Muscle of leg (tissue), 11 donors: ENCODE measurements around the gene COL5A1. TPM values are rescaled to one million over a fixed set of nuclear protein-coding genes. Genes with fewer than 3 reads are reported as not detected.
"Not testable (repeated sequence)": the region's sequence is repeated elsewhere in the genome, so short reads cannot be mapped to it uniquely, and the experiment has no call there.

ENCODE experiments used
- DNase-seq: peaks from one replicate; pipeline ENCODE4 v3.0.0; 2013
- H3K27ac ChIP-seq: one replicate; pipeline ENCODE4 v1.5.1; 2013; ENCODE audit warnings: mild to moderate bottlenecking, low read length, control low read depth
- H3K27me3 ChIP-seq: one replicate; pipeline ENCODE4 v1.6.1; 2013; ENCODE audit warnings: low read length; ENCODE audit not compliant: control insufficient read depth, insufficient read depth
- H3K36me3 ChIP-seq: one replicate; pipeline ENCODE4 v1.6.1; 2013; ENCODE audit warnings: low read length; ENCODE audit not compliant: control insufficient read depth, insufficient read depth
- H3K4me1 ChIP-seq: one replicate; pipeline ENCODE4 v1.6.1; 2013; ENCODE audit warnings: low read length; ENCODE audit not compliant: control insufficient read depth, insufficient read depth
- H3K4me3 ChIP-seq: one replicate; pipeline ENCODE4 v1.5.1; 2013; ENCODE audit warnings: low read length, control low read depth
- H3K9me3 ChIP-seq: replicated peaks from 2 replicates; pipeline ENCODE4 v1.6.1; 2013; ENCODE audit warnings: low read depth, low read length; ENCODE audit not compliant: control insufficient read depth
- whole genome bisulfite sequencing: methylation state at CpG from one replicate; pipeline ENCODE4 v1.1.5; 2013; ENCODE audit warnings: missing lambda C conversion rate; ENCODE audit not compliant: insufficient coverage; 5-methylcytosine and 5-hydroxymethylcytosine counted together
- polyA plus RNA-seq, 8 donors: library from polyadenylated mRNA; unstranded; fragments of 120-200 nt; gene quantifications; one replicate each; pipeline versions ENCODE4 v1.2.1 to v1.2.3, GENCODE V29; 2013; ENCODE audit warnings: inconsistent platforms in 1 of 8, low replicate concordance in 1 of 8; ENCODE audit not compliant: insufficient read length in 8 of 8, insufficient read depth in 1 of 8
- total RNA-seq: library from RNA; stranded (reverse); fragments of 120-200 nt; gene quantifications from one replicate; pipeline ENCODE4 v1.2.4, GENCODE V29; 2013

COL5A1 gene
- total and polyA plus RNA-seq, 9 donors = 293 to 921 (median 564) TPM

DNA sequence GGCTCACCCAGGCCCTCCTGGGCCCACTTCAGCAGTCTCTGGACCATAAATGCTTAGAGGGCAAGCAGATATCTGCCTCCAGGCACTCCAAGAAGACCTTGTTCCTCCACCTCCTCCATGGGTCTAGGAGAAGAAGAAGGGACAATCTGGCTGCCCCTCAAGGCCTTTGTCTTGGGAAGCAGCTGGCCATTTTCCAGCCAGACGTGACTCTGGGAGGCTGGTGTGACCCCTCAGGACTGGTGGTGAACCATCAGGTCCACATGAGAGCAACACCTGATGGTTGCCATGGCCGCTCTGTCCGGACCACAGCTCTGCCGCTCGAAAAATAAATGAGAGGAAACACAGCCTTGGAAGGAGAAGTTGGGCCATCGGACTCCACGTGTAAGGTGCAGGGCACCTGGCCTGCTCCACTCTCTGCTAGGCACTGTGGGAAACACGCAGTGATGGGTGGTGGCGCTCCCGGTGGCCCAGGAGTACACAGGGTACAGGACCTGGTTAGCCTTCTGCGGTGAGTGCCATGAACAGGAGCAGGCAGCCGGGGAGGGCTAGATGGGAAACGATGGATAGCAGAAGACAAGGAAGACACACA lies 3.0 kb upstream of the COL5A1 start:
- DNase-seq = no peak
- H3K27me3 ChIP-seq = peaks cover 6% of the 10 kb centered on the region
- H3K4me1 ChIP-seq = peaks cover 53% of the 10 kb centered on the region
- H3K4me3 ChIP-seq = no peak overlapping the region
- H3K9me3 ChIP-seq = no peaks in the 10 kb centered on the region
- H3K36me3 ChIP-seq = peaks cover 2% of the 10 kb centered on the region
- no peak overlapping the region for H3K27ac ChIP-seq
- WGBS = 92% methylated on average over 13 of the region's 13 CpGs

DNA sequence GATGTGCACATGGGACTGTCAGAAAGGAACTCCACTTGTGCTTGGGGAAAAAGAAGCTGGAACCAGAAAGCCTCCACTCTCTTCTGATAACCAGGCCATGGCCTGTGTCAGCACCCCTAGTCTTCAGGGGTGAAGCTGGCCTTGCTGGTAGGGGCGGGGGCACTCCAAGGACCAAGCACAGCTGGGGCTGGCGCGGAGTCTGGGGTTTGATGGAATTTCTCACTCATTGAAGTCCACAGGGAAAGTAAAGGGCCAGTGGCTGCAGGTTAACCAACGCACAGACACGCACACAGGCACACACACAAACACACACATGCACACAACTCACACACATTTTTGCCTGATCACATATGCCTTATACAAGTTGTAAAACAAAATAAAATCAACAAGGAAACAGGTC lies 1.6 kb upstream of the COL5A1 start:
- H3K4me1 ChIP-seq = peaks cover 61% of the 10 kb centered on the region
- no peaks in the 10 kb centered on the region for H3K9me3 ChIP-seq
- peak overlapping the region; percentile 88 for H3K27ac ChIP-seq
- H3K36me3 ChIP-seq = peaks cover 5% of the 10 kb centered on the region
- 72% methylated on average over 2 of the region's 5 CpGs for WGBS
- peaks cover 6% of the 10 kb centered on the region for H3K27me3 ChIP-seq
- DNase-seq = no peak
- H3K4me3 ChIP-seq = no peak overlapping the region

DNA sequence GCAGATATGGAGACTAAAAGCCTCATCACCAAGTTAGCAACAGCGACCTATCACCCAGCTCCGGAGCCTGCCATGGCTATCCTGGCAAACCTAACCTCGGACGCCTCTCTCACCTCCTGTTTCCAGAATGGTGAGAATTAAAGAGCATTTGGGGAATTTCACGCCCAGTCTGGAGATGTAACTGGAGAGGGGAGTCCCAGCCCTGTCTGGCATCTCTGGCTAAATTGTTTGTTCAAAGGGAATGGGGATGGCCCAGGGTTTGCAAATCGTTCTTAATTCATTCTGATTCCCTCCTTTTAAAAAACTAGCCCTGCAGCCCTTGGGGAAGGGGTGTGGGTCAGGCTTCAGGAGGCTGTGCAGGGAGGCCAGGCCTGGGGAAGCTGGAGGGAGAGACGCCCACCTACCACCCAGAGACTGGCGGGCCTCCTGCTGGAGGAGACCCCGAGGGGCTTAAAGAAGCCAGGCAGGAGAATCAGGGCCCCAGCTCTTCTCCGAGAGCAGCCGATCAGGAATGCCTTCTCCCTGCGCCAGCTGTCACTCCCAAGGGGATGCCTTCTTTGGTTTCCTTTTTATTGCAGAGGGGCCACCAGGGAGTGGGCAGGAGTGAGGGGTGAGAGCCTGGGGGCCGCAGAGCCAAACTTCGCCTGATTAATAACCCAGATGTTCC lies 964 bp upstream of the COL5A1 start:
- Histone ChIP-seq H3K9me3 (no peaks in the 10 kb centered on the region), H3K4me1 (peaks cover 64% of the 10 kb centered on the region), H3K36me3 (peaks cover 6% of the 10 kb centered on the region), H3K27ac (peak overlapping the region; percentile 88), H3K27me3 (peaks cover 6% of the 10 kb centered on the region), H3K4me3 (peak overlapping the region; percentile 46)
- WGBS = 20% methylated on average over 1 of the region's 14 CpGs
- peak; percentile 64 for DNase-seq

GRCh38 chr9:134641990-134642384 lies 384 bp downstream of the COL5A1 start:
- no peak for DNase-seq
- H3K4me3 ChIP-seq = peak overlapping the region; percentile 86
- H3K27me3 ChIP-seq = peaks cover 6% of the 10 kb centered on the region
- H3K4me1 ChIP-seq = peaks cover 77% of the 10 kb centered on the region
- H3K27ac ChIP-seq = peak overlapping the region; percentile 95
- peaks cover 16% of the 10 kb centered on the region for H3K36me3 ChIP-seq
- no peaks in the 10 kb centered on the region for H3K9me3 ChIP-seq
- WGBS = under 1% methylated on average over 58 of the region's 58 CpGs

DNA sequence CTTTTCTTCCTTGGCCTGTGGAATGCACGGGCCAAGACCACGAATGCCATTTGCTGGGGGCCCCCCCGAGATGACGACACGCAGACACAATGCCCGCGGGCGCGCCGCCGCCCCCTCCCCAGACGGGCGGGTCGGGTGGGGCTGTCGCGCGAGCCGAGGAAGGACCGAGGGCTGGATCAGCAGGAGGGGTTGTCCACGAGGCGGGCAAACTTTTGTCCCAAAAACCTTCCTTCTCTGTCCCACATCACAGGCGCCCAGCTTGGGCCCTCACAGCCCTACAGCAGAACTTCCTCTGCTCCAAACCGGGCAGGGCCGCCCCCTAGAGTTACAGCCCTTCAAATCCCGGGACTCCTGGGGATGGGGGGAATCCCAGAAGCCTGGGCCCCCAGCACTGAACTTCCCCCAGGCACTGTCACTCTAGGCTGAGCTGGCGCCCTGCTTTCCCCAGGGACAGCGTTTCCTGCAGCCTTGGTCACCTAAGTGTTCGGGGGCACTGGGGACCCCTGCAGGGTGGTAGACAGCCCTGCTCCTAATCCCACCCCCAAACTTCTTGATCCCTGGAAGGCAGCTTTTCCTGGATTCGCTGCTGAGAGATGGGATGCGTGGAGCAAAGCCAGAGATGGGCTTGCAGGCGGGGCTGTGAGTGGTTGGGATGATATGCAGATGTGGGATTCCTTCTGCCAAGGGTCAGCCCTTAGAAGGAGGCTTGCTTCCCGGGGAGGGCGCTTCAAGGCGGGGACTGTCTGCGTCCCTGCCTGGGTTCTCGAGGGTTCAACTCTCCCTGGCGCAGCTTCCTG lies 980 bp downstream of the COL5A1 start:
- H3K27ac ChIP-seq = peak overlapping the region; percentile 95
- peak overlapping the region; percentile 86 for H3K4me3 ChIP-seq
- H3K36me3 ChIP-seq = peaks cover 18% of the 10 kb centered on the region
- WGBS = under 1% methylated on average over 31 of the region's 37 CpGs
- peaks cover 80% of the 10 kb centered on the region for H3K4me1 ChIP-seq
- DNase-seq = peak; percentile 92
- H3K27me3 ChIP-seq = peaks cover 6% of the 10 kb centered on the region
- H3K9me3 ChIP-seq = no peaks in the 10 kb centered on the region

GRCh38 chr9:134643222-134643671 lies 1.6 kb downstream of the COL5A1 start:
- H3K4me3 ChIP-seq = peak overlapping the region; percentile 86
- peak; percentile 71 for DNase-seq
- 15% methylated on average over 11 of the region's 16 CpGs for whole genome bisulfite sequencing
- H3K9me3 ChIP-seq = no peaks in the 10 kb centered on the region
- H3K4me1 ChIP-seq = peaks cover 79% of the 10 kb centered on the region
- peaks cover 22% of the 10 kb centered on the region for H3K36me3 ChIP-seq
- H3K27ac ChIP-seq = peak overlapping the region; percentile 95
- H3K27me3 ChIP-seq = peaks cover 6% of the 10 kb centered on the region

- H3K4me1 ChIP-seq = peaks cover 74% of the 10 kb centered on the region
- peak overlapping the region; percentile 48 for H3K4me3 ChIP-seq
- not testable (repeated sequence) for DNase-seq, H3K27me3 ChIP-seq, H3K9me3 ChIP-seq
- peak overlapping the region; percentile 93 for H3K27ac ChIP-seq
- 5% methylated on average over 6 of the region's 14 CpGs for WGBS
- H3K36me3 ChIP-seq = peaks cover 28% of the 10 kb centered on the region
Measured at GRCh38 chr9:134644401-134644724, 2.8 kb downstream of the COL5A1 start.

GRCh38 chr9:134644725-134645606 lies 3.4 kb downstream of the COL5A1 start:
- peak; percentile 99 for DNase-seq
- peak overlapping the region; percentile 93 for H3K27ac ChIP-seq
- peaks cover 68% of the 10 kb centered on the region for H3K4me1 ChIP-seq
- H3K36me3 ChIP-seq = peaks cover 28% of the 10 kb centered on the region
- H3K9me3 ChIP-seq = no peaks in the 10 kb centered on the region
- 24% methylated on average over 18 of the region's 22 CpGs for WGBS
- H3K4me3 ChIP-seq = peak overlapping the region; percentile 48
- H3K27me3 ChIP-seq = peaks cover 6% of the 10 kb centered on the region

GRCh38 chr9:134645607-134646365 lies 4.2 kb downstream of the COL5A1 start:
- H3K27ac ChIP-seq = peak overlapping the region; percentile 93
- peaks cover 6% of the 10 kb centered on the region for H3K27me3 ChIP-seq
- H3K36me3 ChIP-seq = peaks cover 35% of the 10 kb centered on the region
- 13% methylated on average over 3 of the region's 9 CpGs for WGBS
- no peaks in the 10 kb centered on the region for H3K9me3 ChIP-seq
- H3K4me1 ChIP-seq = peaks cover 60% of the 10 kb centered on the region
- peak overlapping the region; percentile 48 for H3K4me3 ChIP-seq
- peak; percentile 44 for DNase-seq
